COLO829 (cell line): ENCODE data around the gene RTP3.

Source experiments
- DNase-seq: peaks from one replicate; pipeline ENCODE4 v3.0.0; 2012; ENCODE audit warnings: low spot score

Gene RTP3

GRCh38 chr3:46469680-46470357 lies 28.0 kb upstream of the RTP3 start:
- no peak for DNase-seq

GRCh38 chr3:46470831-46471230 lies 26.9 kb upstream of the RTP3 start:
- no peak for DNase-seq

- no peak for DNase-seq
Measured at GRCh38 chr3:46471371-46471914, 26.3 kb upstream of the RTP3 start.

- DNase-seq: no peak
Measured at GRCh38 chr3:46472736-46473135, 25.0 kb upstream of the RTP3 start.

- DNase-seq: no peak
Measured at GRCh38 chr3:46477145-46477544, 20.6 kb upstream of the RTP3 start.

- DNase-seq: no peak
Measured at GRCh38 chr3:46477756-46478155, 20.0 kb upstream of the RTP3 start.

- no peak for DNase-seq
Measured at GRCh38 chr3:46478341-46478740, 19.4 kb upstream of the RTP3 start.

- DNase-seq: no peak
Measured at GRCh38 chr3:46479021-46479420, 18.8 kb upstream of the RTP3 start.

GRCh38 chr3:46479696-46480095 lies 18.1 kb upstream of the RTP3 start:
- no peak for DNase-seq

GRCh38 chr3:46480491-46481195 lies 17.1 kb upstream of the RTP3 start:
- DNase-seq: peak; percentile 45

GRCh38 chr3:46481636-46482035 lies 16.1 kb upstream of the RTP3 start:
- no peak for DNase-seq

- no peak for DNase-seq
Measured at GRCh38 chr3:46482632-46483350, 15.0 kb upstream of the RTP3 start.

- no peak for DNase-seq
Measured at GRCh38 chr3:46483825-46484224, 14.0 kb upstream of the RTP3 start.

GRCh38 chr3:46484388-46484787 lies 13.4 kb upstream of the RTP3 start:
- no peak for DNase-seq

GRCh38 chr3:46484911-46485778 lies 12.6 kb upstream of the RTP3 start:
- DNase-seq: no peak

GRCh38 chr3:46485779-46486175 lies 12.0 kb upstream of the RTP3 start:
- DNase-seq: no peak

GRCh38 chr3:46488735-46489361 lies 8.9 kb upstream of the RTP3 start:
- DNase-seq: peak; percentile 93

GRCh38 chr3:46489381-46489780 lies 8.4 kb upstream of the RTP3 start:
- DNase-seq: no peak

- DNase-seq: no peak
Measured at GRCh38 chr3:46489875-46490274, 7.9 kb upstream of the RTP3 start.

- DNase-seq: peak; percentile 68
Measured at GRCh38 chr3:46490338-46491084, 7.3 kb upstream of the RTP3 start.
